ENCODE data around the gene SPACDR.

Gene SPACDR

GRCh38 chr7:100485471-100485876 lies 21.4 kb upstream of the SPACDR start:
- no peak for DNase-seq (ENCODE audit: low read depth in 2 of 2)

GRCh38 chr7:100484673-100485045 lies 20.6 kb upstream of the SPACDR start:
- no peak for DNase-seq (ENCODE audit: low read depth in 2 of 2)

- peak in 1 of 2 donors; percentile 47 for DNase-seq (ENCODE audit: low read depth in 2 of 2)
Observed at GRCh38 chr7:100483722-100484672, 19.9 kb upstream of the SPACDR start, which contains the start of gene NYAP1. Gene NYAP1, plus strand, starts transcription at chr7:100483927. Its CDS starts 1,385 bp downstream, at chr7:100485312.

GRCh38 chr7:100483090-100483721 lies 19.1 kb upstream of the SPACDR start:
- peak; percentile 50 to 76 for DNase-seq (ENCODE audit: low read depth in 2 of 2)

- DNase-seq (ENCODE audit: low read depth in 2 of 2) = no peak
Observed at GRCh38 chr7:100482728-100483089, 18.6 kb upstream of the SPACDR start.

- no peak for DNase-seq (ENCODE audit: low read depth in 2 of 2)
Observed at GRCh38 chr7:100481466-100481865, 17.4 kb upstream of the SPACDR start.

- DNase-seq (ENCODE audit: low read depth in 2 of 2) = peak; percentile 84 to 85
Observed at GRCh38 chr7:100478958-100479660, 15.0 kb upstream of the SPACDR start, which contains the start of gene TSC22D4. Gene TSC22D4, minus strand, starts transcription at chr7:100479214. Its CDS starts 1,176 bp downstream, at chr7:100478038.

- DNase-seq (ENCODE audit: low read depth in 2 of 2) = no peak
Observed at GRCh38 chr7:100477871-100478267, 13.8 kb upstream of the SPACDR start.

GRCh38 chr7:100476903-100477870 lies 13.1 kb upstream of the SPACDR start:
- DNase-seq (ENCODE audit: low read depth in 2 of 2) = no peak

GRCh38 chr7:100476101-100476780 lies 12.2 kb upstream of the SPACDR start:
- DNase-seq (ENCODE audit: low read depth in 2 of 2) = no peak

- peak in 1 of 2 donors; percentile 30 for DNase-seq (ENCODE audit: low read depth in 2 of 2)
Observed at GRCh38 chr7:100475549-100475948, 11.5 kb upstream of the SPACDR start.

- DNase-seq (ENCODE audit: low read depth in 2 of 2) = no peak
Observed at GRCh38 chr7:100472854-100473499, 8.9 kb upstream of the SPACDR start.

GRCh38 chr7:100472121-100472851 lies 8.2 kb upstream of the SPACDR start:
- DNase-seq (ENCODE audit: low read depth in 2 of 2) = no peak

GRCh38 chr7:100471021-100471420 lies 7.0 kb upstream of the SPACDR start:
- DNase-seq (ENCODE audit: low read depth in 2 of 2) = no peak

GRCh38 chr7:100469227-100470044 lies 5.4 kb upstream of the SPACDR start:
- peak; percentile 57 to 66 for DNase-seq (ENCODE audit: low read depth in 2 of 2)

GRCh38 chr7:100467638-100468373 lies 3.7 kb upstream of the SPACDR start:
- DNase-seq (ENCODE audit: low read depth in 2 of 2) = no peak
